C4-2B (cell line): ENCODE measurements around the gene AZGP1.
A peak's percentile ranks its signal among the peaks of the same experiment; 100 is the strongest.

Source experiments
- H3K27ac ChIP-seq: fragments of 450-650 bp; 2 replicates; pipeline ENCODE4 v1.5.1; 2017
- CTCF ChIP-seq: fragments of 450-650 bp; conservative IDR thresholded peaks from 2 replicates; pipeline ENCODE4 v1.5.1; 2017; ENCODE audit warnings: mild to moderate bottlenecking
- ZFX ChIP-seq: fragments of 450-650 bp; IDR thresholded peaks from 2 replicates; pipeline ENCODE4 v1.6.1; 2017

AZGP1 gene

DNA sequence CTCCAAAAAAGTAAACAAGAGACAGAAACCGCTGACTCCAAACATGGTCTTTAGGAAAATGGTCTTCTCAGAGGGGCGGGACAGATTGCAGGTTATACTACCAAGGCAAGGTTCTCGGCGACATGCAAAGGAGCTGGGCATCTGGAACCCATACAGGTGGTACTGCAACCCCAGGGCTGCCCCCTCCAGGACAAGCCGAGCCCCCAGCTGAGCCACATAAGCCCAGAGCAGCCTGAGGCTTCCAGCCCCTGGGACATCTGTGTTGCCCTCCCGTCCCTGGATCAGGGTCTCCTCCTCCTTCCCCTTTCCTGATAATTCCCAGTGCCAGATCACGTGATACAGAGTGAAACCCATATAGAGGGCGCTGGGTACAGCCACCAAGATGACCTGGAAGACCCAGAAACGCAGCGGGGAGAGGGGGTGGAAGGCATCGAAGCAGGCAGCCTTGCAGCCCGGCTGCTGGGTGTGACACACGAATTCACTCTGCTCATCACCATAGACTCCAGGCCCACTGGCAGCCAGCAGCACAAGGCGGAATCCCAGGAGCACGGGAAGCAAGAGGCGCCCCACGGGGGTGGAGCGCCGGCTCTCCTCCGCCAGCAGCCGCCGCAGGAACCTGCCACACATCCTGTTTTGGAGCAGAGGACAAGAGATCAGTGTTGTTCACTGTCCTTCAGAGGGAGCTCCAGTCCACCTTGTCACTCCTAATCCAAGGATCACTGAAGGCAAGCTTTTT is 46.7 kb downstream of the AZGP1 start, which contains the start of gene GJC3:
GJC3 (minus strand) TSS at position 627 of the 736 bp plus-strand sequence; CDS start at position 627, 0 bp downstream.
- peak; percentile 76 for TF ChIP-seq CTCF
- no peak for TF ChIP-seq ZFX
- peak within 1 kb of the TSS; percentile 7 for H3K27ac ChIP-seq

DNA sequence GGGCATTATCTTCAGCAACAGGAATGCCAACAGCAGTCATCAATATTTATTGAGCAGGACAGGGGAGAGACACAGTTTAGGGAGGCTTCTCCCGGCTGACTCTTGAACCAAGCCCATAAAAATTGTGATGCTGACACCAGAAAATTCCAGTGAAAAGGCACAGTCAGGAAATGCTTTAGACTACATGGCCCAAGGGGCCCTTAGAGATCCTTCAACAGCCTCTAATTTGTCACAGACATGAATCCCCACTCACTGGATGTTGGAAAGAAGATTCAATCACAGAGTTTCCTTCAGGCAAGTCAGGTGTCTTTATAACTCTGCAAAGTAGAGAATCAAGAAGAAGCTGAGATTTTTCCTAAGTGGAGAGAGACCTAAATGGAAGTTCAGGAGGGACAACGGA is 47.6 kb downstream of the AZGP1 start:
- no peak overlapping the region for H3K27ac ChIP-seq
- TF ChIP-seq CTCF (no peak), ZFX (no peak)

DNA sequence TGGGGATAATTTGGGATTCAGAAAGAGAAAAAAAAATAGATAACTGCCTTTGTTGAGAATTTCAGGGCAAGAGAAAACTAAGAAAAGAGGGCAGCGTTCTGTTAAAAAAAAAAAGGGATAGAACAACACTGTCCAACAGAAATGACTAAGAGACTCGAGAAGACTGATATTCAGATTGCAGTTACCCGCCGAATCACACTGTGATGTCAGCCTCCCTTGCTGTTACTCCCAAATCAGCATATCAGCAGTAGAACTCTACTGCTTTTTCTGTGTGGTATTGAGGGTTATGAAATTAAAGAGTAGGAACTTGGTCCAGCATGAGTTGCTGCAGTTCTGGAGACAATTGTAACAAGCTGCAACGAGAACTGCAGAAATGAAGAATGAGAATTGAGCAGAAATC is 48.3 kb downstream of the AZGP1 start:
- TF ChIP-seq ZFX (no peak), CTCF (no peak)
- H3K27ac ChIP-seq: no peak overlapping the region

DNA sequence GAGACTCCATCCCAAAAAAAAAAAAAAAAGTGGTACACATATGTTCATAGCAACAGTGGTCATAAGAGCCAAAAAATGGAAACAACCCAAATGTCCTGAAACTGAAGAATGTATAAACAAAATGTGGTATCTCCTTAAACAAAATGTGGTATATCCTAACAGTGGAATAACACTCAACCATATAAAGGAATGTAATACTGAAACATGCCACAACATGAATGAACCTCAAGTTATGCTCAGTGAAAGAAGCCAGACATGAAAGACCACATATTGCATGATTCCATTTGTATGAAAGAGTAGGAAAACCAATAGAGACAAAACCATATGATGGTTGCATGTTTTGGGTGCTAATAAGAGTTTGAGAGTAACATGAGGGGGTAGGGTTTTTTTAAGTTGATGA is 49.5 kb downstream of the AZGP1 start:
- TF ChIP-seq CTCF (no peak), ZFX (no peak)
- no peak overlapping the region for H3K27ac ChIP-seq

DNA sequence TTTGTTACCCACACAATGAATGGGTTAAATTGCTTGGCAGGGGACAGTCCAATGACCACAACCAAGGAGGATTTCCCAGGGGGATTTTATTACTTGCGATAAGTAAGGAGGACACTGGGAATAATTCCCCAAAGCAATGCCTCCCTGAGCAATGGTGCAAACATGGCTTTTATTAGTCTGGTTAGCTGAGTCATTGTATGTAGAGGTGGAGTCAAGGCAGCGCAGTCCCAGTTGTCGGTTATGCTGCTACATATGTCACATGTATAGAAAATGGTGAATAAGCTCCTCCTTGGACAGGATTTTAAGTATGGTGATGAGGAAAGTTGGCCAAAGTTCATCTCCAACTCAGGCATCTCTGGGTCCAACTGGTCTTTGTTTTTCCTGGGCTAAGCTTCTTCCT is 52.6 kb downstream of the AZGP1 start:
- no peak for TF ChIP-seq ZFX
- TF ChIP-seq CTCF: no peak
- H3K27ac ChIP-seq: no peak overlapping the region

DNA sequence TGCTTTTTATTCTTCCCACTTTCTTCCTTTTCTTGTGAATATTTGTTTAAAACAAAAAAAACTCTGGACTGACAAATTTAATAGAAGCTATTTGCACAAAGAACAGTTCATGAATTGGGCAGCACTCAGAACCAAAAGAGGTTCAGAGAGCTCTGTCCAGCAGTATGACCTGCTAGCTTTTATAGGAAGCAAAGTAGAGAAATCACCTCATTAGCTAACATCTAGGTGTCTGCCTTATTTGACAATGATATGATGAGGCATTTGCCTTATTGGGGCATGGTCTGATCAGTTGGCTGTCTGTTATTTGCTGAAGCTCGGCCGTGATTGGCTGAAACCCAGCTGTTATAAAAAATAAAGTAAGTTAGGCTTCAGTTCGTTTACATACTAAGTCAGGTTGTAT is 55.7 kb downstream of the AZGP1 start:
- H3K27ac ChIP-seq: peak overlapping the region; percentile 93
- TF ChIP-seq CTCF: no peak

GRCh38 chr7:99919814-99920112 is 56.1 kb downstream of the AZGP1 start:
- H3K27ac ChIP-seq: peak overlapping the region; percentile 93
- no peak; the same call in 1 of the 2 replicates for TF ChIP-seq ZFX
